ENCODE results near the gene BRAP.

DNA sequence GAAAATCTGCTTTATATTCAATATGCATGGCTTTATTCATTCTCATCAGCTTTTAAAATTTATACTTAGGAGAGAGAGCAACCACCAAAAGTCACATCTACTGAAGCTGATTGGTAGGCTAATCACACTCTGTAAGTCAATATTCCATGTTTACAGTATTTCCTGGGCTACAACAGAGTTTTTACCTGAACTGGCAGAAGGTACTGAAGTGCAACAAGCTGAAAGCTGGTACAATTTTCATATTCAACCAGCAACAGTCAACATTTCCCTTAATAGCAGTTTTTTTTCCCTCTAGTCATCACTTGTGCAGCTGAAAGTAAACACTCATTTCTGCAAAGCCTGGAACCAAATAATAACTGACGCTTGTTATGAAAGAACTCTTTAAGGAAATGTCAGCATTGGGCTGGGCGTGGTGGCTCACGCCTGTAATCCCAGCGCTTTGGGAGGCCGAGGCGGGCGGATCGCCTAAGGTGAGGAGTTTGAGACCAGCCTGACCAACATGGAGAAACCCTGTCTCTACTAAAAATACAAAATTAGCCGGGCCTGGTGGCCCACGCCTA is 12.9 kb downstream of the BRAP start:
- no peak for TF ChIP-seq CTCF (IDR thresholded peaks at IDR 0.05)
- TF ChIP-seq EZH2 (IDR thresholded peaks at IDR 0.05) = no peak
- no peak for TF ChIP-seq EZH2phosphoT487 (IDR thresholded peaks at IDR 0.05)

Data from neural progenitor cell (in vitro differentiated cells).